PFSK-1 (cell line): ENCODE measurements around the gene METTL8.
A peak's percentile ranks its signal among the peaks of the same experiment; 100 is the strongest.

Experiments used
- FOXP2 ChIP-seq: optimal IDR thresholded peaks from 2 replicates; pipeline ENCODE3; 2011; ENCODE audit warnings: borderline replicate concordance, control low read depth, inconsistent platforms; ENCODE audit not compliant: insufficient read depth; ENCODE audit errors: extremely low read length, extremely low read depth
- POLR2AphosphoS5 ChIP-seq: IDR thresholded peaks from 2 replicates; pipeline ENCODE4 v1.6.1; 2012; ENCODE audit warnings: low read depth, mild to moderate bottlenecking, control low read depth, low read length, moderate library complexity
- SIN3A ChIP-seq: IDR thresholded peaks from 2 replicates; pipeline ENCODE4 v1.6.1; 2012; ENCODE audit warnings: mild to moderate bottlenecking, low read length, moderate library complexity, borderline replicate concordance; ENCODE audit not compliant: insufficient read depth
- TAF1 ChIP-seq: IDR thresholded peaks from 2 replicates; pipeline ENCODE4 v1.6.1; 2012; ENCODE audit warnings: low read length, control low read depth, borderline replicate concordance; ENCODE audit not compliant: insufficient read depth
- TF ChIP-seq, protein P1 (sequence below), 2 experiments: IDR thresholded peaks; 2 replicates each; pipeline versions ENCODE4 v1.6.1 to v1.8.0; 2011 to 2012; ENCODE audit warnings: low read depth in 2 of 2, low read length in 2 of 2, control low read depth in 1 of 2, inconsistent platforms in 1 of 2, mild to moderate bottlenecking in 1 of 2, moderate library complexity in 1 of 2; ENCODE audit not compliant: insufficient read depth in 1 of 2

METTL8 gene

DNA sequence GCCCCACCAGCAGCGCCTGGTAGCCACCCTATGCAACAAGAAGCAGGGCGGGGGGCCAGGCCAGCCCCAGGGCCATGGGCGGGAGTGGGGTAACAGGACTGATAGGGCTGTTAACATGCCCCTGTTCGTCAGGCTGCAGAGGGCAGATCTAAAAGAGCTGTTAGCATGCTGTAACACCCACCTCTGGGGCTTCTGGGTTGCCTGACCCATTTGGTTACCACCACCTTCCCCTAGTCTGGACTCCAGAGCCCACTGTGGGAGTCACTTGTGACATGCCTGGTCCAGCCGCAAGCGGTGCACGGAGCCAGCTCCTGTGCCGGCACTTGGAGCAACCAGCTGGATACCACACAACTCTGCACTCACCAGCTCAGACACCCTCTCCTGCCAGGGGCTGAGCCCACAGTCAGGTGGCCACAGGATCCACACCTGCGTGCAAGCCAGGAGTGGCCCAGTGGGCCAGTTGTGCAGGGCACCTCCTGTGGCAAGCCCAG is 2.1 kb downstream of the METTL8 start:
- no peak for TF ChIP-seq SIN3A
- TF ChIP-seq TAF1: no peak
- no peak for TF ChIP-seq POLR2AphosphoS5
- TF ChIP-seq FOXP2: no peak
- TF ChIP-seq, protein P1, sequence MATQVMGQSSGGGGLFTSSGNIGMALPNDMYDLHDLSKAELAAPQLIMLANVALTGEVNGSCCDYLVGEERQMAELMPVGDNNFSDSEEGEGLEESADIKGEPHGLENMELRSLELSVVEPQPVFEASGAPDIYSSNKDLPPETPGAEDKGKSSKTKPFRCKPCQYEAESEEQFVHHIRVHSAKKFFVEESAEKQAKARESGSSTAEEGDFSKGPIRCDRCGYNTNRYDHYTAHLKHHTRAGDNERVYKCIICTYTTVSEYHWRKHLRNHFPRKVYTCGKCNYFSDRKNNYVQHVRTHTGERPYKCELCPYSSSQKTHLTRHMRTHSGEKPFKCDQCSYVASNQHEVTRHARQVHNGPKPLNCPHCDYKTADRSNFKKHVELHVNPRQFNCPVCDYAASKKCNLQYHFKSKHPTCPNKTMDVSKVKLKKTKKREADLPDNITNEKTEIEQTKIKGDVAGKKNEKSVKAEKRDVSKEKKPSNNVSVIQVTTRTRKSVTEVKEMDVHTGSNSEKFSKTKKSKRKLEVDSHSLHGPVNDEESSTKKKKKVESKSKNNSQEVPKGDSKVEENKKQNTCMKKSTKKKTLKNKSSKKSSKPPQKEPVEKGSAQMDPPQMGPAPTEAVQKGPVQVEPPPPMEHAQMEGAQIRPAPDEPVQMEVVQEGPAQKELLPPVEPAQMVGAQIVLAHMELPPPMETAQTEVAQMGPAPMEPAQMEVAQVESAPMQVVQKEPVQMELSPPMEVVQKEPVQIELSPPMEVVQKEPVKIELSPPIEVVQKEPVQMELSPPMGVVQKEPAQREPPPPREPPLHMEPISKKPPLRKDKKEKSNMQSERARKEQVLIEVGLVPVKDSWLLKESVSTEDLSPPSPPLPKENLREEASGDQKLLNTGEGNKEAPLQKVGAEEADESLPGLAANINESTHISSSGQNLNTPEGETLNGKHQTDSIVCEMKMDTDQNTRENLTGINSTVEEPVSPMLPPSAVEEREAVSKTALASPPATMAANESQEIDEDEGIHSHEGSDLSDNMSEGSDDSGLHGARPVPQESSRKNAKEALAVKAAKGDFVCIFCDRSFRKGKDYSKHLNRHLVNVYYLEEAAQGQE (IDR thresholded peaks at IDR 0.05; ENCODE audit: insufficient read depth in 1 of 2, low read depth in 2 of 2, low read length in 2 of 2): no peak

DNA sequence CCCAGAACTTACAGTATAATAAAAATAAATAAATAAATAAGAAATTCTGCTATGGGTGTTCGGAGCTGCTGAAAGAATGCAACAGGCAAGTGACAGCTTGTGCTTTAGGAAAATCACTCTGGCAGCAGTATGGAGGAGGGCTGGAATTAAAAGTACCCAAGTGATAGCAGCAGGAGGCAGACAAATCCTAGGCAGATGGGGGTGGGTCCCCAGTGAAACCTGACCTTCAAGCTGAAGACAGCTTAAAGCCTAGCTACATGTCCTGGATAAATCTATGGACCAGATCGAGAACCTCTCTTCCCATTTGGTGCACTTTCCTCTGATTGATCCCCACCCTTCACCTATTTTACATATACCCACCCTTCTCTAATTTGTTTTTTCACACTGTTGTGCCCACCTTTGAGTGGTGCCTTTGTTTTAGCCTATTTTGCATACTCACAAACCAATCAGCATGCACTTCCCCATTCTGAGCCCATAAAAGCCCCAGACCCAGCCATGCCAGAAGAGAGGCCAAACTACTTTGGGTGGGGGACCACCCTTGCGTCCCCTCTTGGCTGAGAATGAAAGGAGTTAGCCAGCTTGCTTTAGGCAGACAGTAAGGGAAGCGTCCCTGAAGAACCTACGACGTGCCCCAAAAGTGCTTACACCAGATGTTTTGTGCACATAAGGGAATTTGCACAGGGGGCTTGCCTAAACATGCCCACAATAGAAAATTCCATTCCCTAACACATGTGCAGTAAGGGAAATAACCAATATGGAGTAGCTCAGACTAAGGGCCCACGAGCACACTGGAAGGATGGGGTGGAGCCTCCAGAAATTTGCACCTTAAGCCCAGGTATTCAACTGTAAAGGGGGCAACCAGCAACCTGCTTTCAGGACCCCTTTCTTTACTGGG is 3.0 kb downstream of the METTL8 start:
- TF ChIP-seq FOXP2: no peak

DNA sequence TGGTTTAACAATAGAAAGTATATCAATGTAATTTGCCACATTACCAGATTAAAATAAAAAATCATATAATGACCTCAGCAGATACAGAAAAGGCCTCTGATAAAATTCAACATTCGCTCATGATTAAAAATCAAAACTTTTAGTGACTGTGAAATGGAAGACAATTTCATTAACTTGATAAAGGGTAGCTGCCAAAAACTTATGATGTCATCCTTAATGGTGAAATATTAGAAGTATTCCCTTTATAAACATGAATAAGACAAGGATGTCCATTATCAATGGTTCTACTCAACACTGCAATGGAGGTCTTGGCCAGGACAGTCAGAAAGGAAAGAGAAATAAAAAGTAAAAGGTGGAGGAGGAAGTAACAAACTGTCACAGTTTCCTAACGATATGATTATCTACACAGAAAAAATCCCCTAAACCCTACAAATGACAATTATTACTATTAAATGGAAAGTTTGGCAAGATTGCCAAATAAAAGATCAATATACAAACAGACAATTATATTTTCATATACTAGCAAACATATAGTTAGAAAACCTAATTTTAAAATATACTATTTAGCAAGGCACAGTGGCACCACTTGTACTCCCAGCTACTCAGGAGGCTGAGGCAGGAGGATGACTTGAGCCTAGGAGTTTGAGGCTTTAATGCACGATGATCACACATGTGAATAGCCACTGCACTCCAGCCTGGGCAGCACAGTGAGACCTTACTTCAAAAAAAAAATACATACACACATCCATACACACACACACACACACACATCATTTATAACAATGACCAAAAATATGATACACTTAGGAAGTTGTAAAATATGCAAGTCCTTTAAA is 12.8 kb downstream of the METTL8 start:
- no peak for TF ChIP-seq POLR2AphosphoS5

- TF ChIP-seq SIN3A (no peak), POLR2AphosphoS5 (no peak), TAF1 (no peak), FOXP2 (no peak)
- TF ChIP-seq, protein P1 (IDR thresholded peaks at IDR 0.05; ENCODE audit: insufficient read depth in 1 of 2, low read depth in 2 of 2, low read length in 2 of 2): no peak
Measured at GRCh38 chr2:171419333-171419732, 14.5 kb downstream of the METTL8 start.

DNA sequence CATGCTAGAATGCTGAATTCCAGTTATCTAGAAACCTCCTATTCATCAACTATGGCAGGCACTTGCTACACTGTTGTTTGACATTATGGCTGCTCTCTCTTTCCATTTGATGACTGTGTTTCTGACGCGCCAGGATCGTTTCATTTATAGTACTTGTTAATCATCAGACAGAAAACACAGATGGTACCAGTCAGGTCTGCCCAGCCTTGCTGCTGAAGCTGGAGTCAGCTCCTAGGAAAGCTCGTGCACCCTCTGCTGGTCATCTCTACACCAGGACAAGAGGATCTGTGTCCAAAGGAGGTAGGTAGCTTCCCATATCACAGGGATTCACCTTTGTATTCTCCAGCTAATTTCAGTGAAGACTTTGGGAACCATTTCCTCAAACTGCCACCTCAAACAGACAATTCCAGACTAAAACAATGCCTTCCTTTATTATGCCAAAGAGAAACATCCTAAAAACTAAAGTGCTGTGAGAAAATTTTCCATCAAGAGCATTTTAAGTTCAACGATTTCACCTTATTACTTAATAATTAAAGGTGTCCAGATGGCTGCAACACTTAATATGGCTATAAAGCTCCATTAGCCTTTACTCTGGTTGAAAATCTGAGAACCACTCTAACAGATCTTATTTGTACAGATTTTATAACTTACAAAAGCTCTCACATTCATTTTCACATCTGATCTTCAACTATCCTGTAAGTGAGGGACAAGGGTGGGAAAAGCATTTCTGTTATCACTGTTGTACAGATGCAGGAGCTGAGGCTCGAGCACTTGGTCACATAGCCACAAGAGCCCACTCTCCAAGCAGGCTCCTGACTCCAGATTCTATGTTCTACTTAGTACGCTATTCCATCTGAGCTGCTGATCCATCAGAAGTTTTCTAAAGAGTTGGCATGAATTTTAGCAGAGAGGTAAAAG is 17.5 kb downstream of the METTL8 start:
- TF ChIP-seq SIN3A (no peak), TAF1 (0 out of 2 replicates have a peak, but pooled peaks have one; percentile 17)

GRCh38 chr2:171412571-171413175 is 21.1 kb downstream of the METTL8 start:
- TF ChIP-seq, protein P1 (IDR thresholded peaks at IDR 0.05; ENCODE audit: insufficient read depth in 1 of 2, low read depth in 2 of 2, low read length in 2 of 2): no peak
- TF ChIP-seq TAF1 (no peak), FOXP2 (no peak), SIN3A (no peak), POLR2AphosphoS5 (no peak)
